Activated CD4-positive, CD25-positive, alpha-beta regulatory T cell (primary cell): ENCODE measurements around the gene PPA1.
A peak's percentile ranks its signal among the peaks of the same experiment; 100 is the strongest.
"Not testable (repeated sequence)": the region's sequence is repeated elsewhere in the genome, so short reads cannot be mapped to it uniquely, and the experiment has no call there.

Source experiments
- DNase-seq, 4 experiments: peaks; one replicate each; lab custom pipeline; 2025; lab: John Stamatoyannopoulos, UW

Gene PPA1

GRCh38 chr10:70233109-70233938, at the start of gene PPA1:
Gene PPA1 (minus strand): TSS chr10:70233429. CDS start chr10:70233327, 102 bp downstream.
- DNase-seq: peak; percentile 98 to 100 (median 99)

- no peak for DNase-seq
These were observed 48.4 kb upstream of the PPA1 start for GRCh38 chr10:70281609-70282008.

- DNase-seq: no peak
These were observed 46.9 kb upstream of the PPA1 start for GRCh38 chr10:70280099-70280498.

- DNase-seq: no peak
These were observed 44.3 kb upstream of the PPA1 start for GRCh38 chr10:70277396-70278030.

- DNase-seq: no peak
These were observed 41.4 kb upstream of the PPA1 start for GRCh38 chr10:70274643-70275042.

GRCh38 chr10:70272925-70273316, 39.7 kb upstream of the PPA1 start:
- no peak for DNase-seq

GRCh38 chr10:70271996-70272924, 39.0 kb upstream of the PPA1 start:
- no peak for DNase-seq

- DNase-seq: no peak
These were observed 37.7 kb upstream of the PPA1 start for GRCh38 chr10:70270952-70271351.

GRCh38 chr10:70269741-70270140, 36.5 kb upstream of the PPA1 start:
- no peak for DNase-seq

- DNase-seq: no peak
These were observed 35.1 kb upstream of the PPA1 start for GRCh38 chr10:70268376-70268775.

- no peak for DNase-seq
These were observed 34.1 kb upstream of the PPA1 start for GRCh38 chr10:70267161-70267933.

GRCh38 chr10:70266701-70267100, 33.5 kb upstream of the PPA1 start:
- DNase-seq: no peak

- no peak for DNase-seq
These were observed 32.8 kb upstream of the PPA1 start for GRCh38 chr10:70266056-70266455.

GRCh38 chr10:70265032-70265689, 31.9 kb upstream of the PPA1 start:
- no peak for DNase-seq

- no peak for DNase-seq
These were observed 27.5 kb upstream of the PPA1 start for GRCh38 chr10:70260734-70261133.

GRCh38 chr10:70260259-70260658, 27.0 kb upstream of the PPA1 start:
- no peak for DNase-seq

- DNase-seq: no peak
These were observed 25.0 kb upstream of the PPA1 start for GRCh38 chr10:70258216-70258615.

GRCh38 chr10:70257816-70258215, 24.6 kb upstream of the PPA1 start:
- DNase-seq: not testable (repeated sequence)

GRCh38 chr10:70256463-70256862, 23.2 kb upstream of the PPA1 start:
- no peak for DNase-seq

- DNase-seq: no peak
These were observed 22.4 kb upstream of the PPA1 start for GRCh38 chr10:70255329-70256299.
